ENCODE results near the gene C1orf198. TPM values are rescaled to one million over a fixed set of nuclear protein-coding genes. Genes with fewer than 3 reads are reported as not detected.

The C1orf198 gene
- total and polyA plus RNA-seq, 2 of the 8 experiments (the other 6 are each of a cell fraction or from before 2014, with no cell fraction given): 30.6 to 45.0 TPM

- TF ChIP-seq CTCF (IDR thresholded peaks at IDR 0.05; ENCODE audit: control extremely low read depth in 1 of 3, insufficient read depth in 1 of 3, low read depth in 1 of 3, low read length in 3 of 3) (no peak), CBX8 (IDR thresholded peaks at IDR 0.05; ENCODE audit: borderline replicate concordance, low read depth, low read length) (no peak)
These were observed 59.9 kb downstream of the C1orf198 start (continued) for GRCh38 chr1:230808281-230808872.
